ENCODE data around the gene EPHA8.

GRCh38 chr1:22562584-22563583, at the start of gene EPHA8:
- TF ChIP-seq, protein P1, sequence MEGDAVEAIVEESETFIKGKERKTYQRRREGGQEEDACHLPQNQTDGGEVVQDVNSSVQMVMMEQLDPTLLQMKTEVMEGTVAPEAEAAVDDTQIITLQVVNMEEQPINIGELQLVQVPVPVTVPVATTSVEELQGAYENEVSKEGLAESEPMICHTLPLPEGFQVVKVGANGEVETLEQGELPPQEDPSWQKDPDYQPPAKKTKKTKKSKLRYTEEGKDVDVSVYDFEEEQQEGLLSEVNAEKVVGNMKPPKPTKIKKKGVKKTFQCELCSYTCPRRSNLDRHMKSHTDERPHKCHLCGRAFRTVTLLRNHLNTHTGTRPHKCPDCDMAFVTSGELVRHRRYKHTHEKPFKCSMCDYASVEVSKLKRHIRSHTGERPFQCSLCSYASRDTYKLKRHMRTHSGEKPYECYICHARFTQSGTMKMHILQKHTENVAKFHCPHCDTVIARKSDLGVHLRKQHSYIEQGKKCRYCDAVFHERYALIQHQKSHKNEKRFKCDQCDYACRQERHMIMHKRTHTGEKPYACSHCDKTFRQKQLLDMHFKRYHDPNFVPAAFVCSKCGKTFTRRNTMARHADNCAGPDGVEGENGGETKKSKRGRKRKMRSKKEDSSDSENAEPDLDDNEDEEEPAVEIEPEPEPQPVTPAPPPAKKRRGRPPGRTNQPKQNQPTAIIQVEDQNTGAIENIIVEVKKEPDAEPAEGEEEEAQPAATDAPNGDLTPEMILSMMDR (IDR thresholded peaks at IDR 0.05; ENCODE audit: insufficient read depth, low read depth, low read length): no peak
- peak; percentile 80 for TF ChIP-seq EZH2 (IDR thresholded peaks at IDR 0.05; ENCODE audit: insufficient read depth, low read length)

Measured in astrocyte (in vitro differentiated cells and primary cell).